Hindlimb muscle (tissue), 1 donor: Measurements from ENCODE around the gene ANKRD55. TPM values are rescaled to one million over a fixed set of nuclear protein-coding genes. Genes with fewer than 3 reads are reported as not detected.

Experiments
- DNase-seq: peaks from one replicate; pipeline ENCODE4 v3.0.0-alpha.2; 2013
- polyA plus RNA-seq: library from polyadenylated mRNA; unstranded; fragments of 120-200 nt; gene quantifications from one replicate; pipeline ENCODE4 v1.2.1, GENCODE V29; 2013; ENCODE audit not compliant: insufficient read length

ANKRD55 gene
- polyA plus RNA-seq, 1 donor = 0.27 TPM

GRCh38 chr5:56075361-56075760 is 157.8 kb downstream of the ANKRD55 start:
- peak; percentile 61 for DNase-seq

- DNase-seq = no peak
Measured at GRCh38 chr5:56072863-56073766, 160.0 kb downstream of the ANKRD55 start.

- DNase-seq = no peak
Measured at GRCh38 chr5:56071470-56071869, 161.7 kb downstream of the ANKRD55 start.

- DNase-seq = peak; percentile 65
Measured at GRCh38 chr5:56070851-56071465, 162.2 kb downstream of the ANKRD55 start.

- no peak for DNase-seq
Measured at GRCh38 chr5:56069652-56070226, 163.4 kb downstream of the ANKRD55 start.

GRCh38 chr5:56066931-56067450 is 166.1 kb downstream of the ANKRD55 start:
- no peak for DNase-seq

- DNase-seq = no peak
Measured at GRCh38 chr5:56064984-56065383, 168.1 kb downstream of the ANKRD55 start.

GRCh38 chr5:56060276-56061110 is 172.6 kb downstream of the ANKRD55 start:
- no peak for DNase-seq

- no peak for DNase-seq
Measured at GRCh38 chr5:56059854-56060253, 173.3 kb downstream of the ANKRD55 start.

- no peak for DNase-seq
Measured at GRCh38 chr5:56056875-56057274, 176.3 kb downstream of the ANKRD55 start.

- no peak for DNase-seq
Measured at GRCh38 chr5:56055859-56056258, 177.3 kb downstream of the ANKRD55 start.

GRCh38 chr5:56055287-56055686 is 177.8 kb downstream of the ANKRD55 start:
- DNase-seq = no peak

GRCh38 chr5:56054666-56055065 is 178.5 kb downstream of the ANKRD55 start:
- no peak for DNase-seq

- no peak for DNase-seq
Measured at GRCh38 chr5:56053363-56053762, 179.8 kb downstream of the ANKRD55 start.

- DNase-seq = no peak
Measured at GRCh38 chr5:56052735-56053134, 180.4 kb downstream of the ANKRD55 start.

- DNase-seq = no peak
Measured at GRCh38 chr5:56050551-56051255, 182.4 kb downstream of the ANKRD55 start.

Other genes with a start within 250 kb of the ANKRD55 start
- 52.5 TPM for gene IL6ST, start 238.4 kb downstream of the ANKRD55 start, polyA plus RNA-seq